ENCODE data around the gene TNNC2.
"Not testable (repeated sequence)": the region's sequence is repeated elsewhere in the genome, so short reads cannot be mapped to it uniquely, and the experiment has no call there.

TNNC2 gene

GRCh38 chr20:45827030-45827652 lies at the start of gene TNNC2:
Gene TNNC2 (minus strand): TSS chr20:45827312. CDS start chr20:45827248, 64 bp downstream.
- H3K4me3 ChIP-seq (ENCODE audit: low read length) = no peak within 1 kb of the TSS
- DNase-seq (ENCODE audit: low read depth) = no peak
- TF ChIP-seq CTCF (conservative IDR thresholded peaks at IDR 0.05; ENCODE audit: low read depth, low read length) = no peak

GRCh38 chr20:45874576-45874975 lies 47.5 kb upstream of the TNNC2 start:
- no peak for DNase-seq (ENCODE audit: low read depth)
- no peak overlapping the region for H3K4me3 ChIP-seq (ENCODE audit: low read length)
- TF ChIP-seq CTCF (conservative IDR thresholded peaks at IDR 0.05; ENCODE audit: low read depth, low read length) = no peak

- DNase-seq (ENCODE audit: low read depth); H3K4me3 ChIP-seq (ENCODE audit: low read length): not testable (repeated sequence)
Observed at GRCh38 chr20:45874104-45874481, 47.0 kb upstream of the TNNC2 start.

GRCh38 chr20:45873409-45874103 lies 46.4 kb upstream of the TNNC2 start:
- no peak overlapping the region for H3K4me3 ChIP-seq (ENCODE audit: low read length)
- DNase-seq (ENCODE audit: low read depth) = no peak
- no peak for TF ChIP-seq CTCF (conservative IDR thresholded peaks at IDR 0.05; ENCODE audit: low read depth, low read length)

GRCh38 chr20:45872626-45873025 lies 45.5 kb upstream of the TNNC2 start:
- DNase-seq (ENCODE audit: low read depth) = no peak
- no peak overlapping the region for H3K4me3 ChIP-seq (ENCODE audit: low read length)
- no peak for TF ChIP-seq CTCF (conservative IDR thresholded peaks at IDR 0.05; ENCODE audit: low read depth, low read length)

GRCh38 chr20:45867819-45868176 lies 40.7 kb upstream of the TNNC2 start:
- TF ChIP-seq CTCF (conservative IDR thresholded peaks at IDR 0.05; ENCODE audit: low read depth, low read length) = no peak
- DNase-seq (ENCODE audit: low read depth) = peak; percentile 46

GRCh38 chr20:45867136-45867818 lies 40.2 kb upstream of the TNNC2 start:
- no peak for TF ChIP-seq CTCF (conservative IDR thresholded peaks at IDR 0.05; ENCODE audit: low read depth, low read length)
- DNase-seq (ENCODE audit: low read depth) = no peak
- no peak overlapping the region for H3K4me3 ChIP-seq (ENCODE audit: low read length)

More at GRCh38 chr20:45867819-45868176, 40.7 kb upstream of the TNNC2 start:
- H3K4me3 ChIP-seq (ENCODE audit: low read length) = no peak overlapping the region

All from retinal pigment epithelial cell (primary cell).